NCI-H146 treated with DMSO at 0.1 percent for 48 hours (cell line): ENCODE data around the gene CCDC150.
"Not testable (repeated sequence)": the region's sequence is repeated elsewhere in the genome, so short reads cannot be mapped to it uniquely, and the experiment has no call there.

Experiments
- DNase-seq: peaks from one replicate; lab custom pipeline; 2025; ENCODE audit not compliant: unreplicated experiment; lab: John Stamatoyannopoulos, UW

Gene CCDC150

DNA sequence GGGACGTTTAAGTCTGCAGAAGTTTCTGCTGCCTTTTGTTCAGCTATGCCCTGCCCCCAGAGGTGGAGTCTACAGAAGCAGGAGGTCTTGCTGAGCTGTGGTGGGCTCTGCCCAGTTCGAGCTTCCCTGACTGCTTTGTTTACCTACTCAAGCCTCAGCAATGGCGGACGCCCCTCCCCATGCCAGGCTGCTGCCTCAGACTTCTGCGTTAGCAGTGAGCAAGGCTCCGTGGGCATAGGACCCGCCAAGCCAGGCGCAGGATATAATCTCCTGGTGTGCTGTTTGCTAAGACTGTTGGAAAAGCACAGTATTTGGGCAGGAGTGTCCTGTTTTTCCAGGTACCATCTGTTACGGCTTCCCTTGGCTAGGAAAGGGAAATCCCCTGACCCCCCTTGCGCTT lies 70.5 kb downstream of the CCDC150 start:
- DNase-seq: not testable (repeated sequence)

DNA sequence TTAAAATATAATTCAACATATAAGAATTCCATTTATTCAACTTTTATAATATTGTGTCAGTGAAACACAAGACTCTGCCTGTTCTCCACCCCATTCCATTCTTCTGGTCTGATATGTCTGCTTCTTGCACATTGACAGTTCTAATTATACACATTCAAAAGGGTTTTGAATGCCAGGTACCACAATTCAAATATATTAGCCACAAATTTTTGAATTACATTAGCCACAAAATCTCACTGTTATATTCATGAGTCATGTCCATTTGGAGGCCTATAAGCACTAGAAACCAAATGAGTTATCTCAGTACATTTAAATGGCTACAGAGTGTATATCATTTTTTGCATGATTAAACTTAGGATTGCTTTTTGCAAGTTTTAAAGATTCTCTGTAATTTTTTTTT lies 72.1 kb downstream of the CCDC150 start:
- no peak for DNase-seq

DNA sequence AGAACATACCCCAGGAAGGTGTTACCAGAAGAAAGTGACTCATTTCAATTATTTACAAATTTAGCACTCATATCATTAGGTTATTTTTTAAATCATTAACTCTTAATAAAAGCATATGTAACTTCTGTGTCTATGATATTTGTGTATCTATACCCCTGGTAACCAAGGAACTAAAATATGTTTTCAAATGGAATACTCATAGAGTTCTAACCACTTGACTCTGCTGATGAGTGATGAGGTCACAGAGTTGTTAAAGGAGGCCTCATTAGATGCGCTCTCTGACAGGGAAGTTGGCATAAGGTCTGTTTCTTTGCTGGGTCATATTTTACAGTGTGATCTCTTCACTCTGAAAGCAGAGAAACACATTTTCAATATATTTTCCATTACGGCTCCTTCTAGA lies 73.4 kb downstream of the CCDC150 start:
- DNase-seq: no peak

DNA sequence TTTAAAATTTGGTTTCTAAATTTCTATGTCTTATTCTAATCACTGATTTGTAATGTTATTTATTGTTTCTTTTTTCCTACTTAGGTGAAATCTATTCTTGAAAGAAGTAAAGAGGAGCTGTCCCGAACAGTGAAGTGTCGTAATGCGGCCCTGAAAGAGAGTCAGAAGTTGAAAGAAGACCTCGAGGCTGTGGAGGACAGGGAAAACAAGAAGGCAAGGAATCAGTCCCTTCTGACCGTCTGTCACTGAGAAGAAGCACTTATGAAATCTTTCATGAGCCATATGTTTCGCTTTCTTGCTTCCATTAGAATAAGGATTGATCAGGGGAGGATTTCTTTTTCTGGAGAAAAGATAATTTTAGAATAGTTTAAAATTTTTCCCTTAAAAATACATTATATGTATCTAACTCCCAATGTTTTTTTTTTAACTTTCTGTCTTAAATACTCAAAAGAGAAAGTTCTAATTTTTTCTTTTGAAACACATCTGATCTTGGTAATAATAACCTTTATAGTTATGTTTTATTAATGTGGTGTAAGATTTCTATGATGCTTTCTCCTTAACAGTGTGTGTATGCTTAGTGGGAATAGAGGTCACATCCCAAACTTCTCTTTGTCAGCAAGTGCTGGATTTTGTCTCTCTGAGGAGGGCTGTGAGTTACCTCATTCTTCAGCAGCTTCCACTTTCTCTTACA lies 79.0 kb downstream of the CCDC150 start:
- no peak for DNase-seq

DNA sequence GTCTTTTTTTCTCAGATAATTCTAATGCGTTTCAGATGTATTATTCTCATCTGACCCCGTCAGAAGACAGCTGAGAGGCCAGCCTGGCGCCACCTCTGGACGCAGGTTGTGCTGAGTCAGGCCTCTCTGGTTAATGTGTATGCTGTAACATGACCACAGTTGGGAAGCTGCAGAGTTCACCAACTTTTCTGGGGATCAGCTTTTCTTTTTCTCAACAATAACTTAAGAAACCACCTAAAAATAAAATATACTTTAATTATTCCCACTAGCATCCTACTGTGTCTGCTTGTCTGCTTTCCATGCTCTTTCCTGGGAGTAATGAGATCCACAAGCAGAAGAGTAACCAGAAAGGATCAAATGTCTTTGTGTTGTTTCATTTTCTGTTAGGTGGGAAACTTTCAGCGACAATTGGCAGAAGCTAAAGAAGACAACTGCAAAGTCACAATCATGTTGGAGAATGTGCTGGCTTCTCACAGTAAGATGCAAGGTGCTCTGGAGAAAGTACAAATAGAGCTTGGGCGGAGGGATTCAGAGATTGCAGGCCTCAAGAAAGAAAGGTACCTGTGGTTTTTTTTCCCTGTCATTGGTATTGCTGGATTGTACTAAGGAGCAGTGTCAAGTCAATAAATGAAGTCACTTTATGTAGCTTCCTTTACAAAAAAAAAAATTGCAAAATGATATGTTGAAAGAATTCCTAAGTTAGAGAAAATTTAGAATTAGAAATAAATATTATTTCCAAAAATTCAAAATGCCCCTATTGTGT lies 79.8 kb downstream of the CCDC150 start:
- DNase-seq: no peak

DNA sequence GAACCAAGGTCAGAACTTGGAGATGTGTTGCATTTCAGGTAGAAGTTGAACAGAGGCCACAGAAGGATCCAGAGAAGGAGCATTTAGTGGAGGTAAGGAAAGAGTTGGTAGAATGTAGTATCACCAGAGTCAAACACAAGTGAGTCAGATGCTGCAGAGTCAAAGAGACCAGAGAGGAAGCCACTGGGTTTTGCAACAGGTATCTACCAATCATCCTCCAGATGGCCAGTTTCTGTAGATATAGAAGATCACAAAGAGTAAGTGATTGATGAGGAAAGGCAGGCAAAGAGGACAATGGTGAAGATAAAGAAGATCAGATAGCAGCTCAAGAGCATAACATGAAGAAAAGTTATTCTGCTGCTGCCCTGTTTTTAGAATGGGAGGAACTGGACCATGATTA lies 84.1 kb downstream of the CCDC150 start:
- no peak for DNase-seq

DNA sequence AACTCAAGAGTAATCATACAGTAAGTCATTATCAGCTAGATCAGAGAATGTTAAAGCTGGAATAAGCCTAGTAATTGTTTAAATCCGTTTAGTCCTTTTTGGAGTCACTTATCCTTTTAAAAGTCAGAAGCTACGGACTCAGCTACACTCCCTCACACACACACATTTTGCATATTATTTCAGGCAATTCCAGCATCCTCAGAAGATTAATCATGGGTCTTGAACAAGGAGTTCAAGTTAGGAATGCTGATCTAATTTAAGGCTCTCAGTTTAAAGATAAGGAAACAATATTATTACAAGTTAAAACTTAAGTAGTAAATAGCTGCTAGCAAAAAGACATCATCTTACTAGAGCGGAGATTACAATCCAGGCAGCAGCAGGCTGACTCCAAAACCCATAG lies 85.7 kb downstream of the CCDC150 start:
- no peak for DNase-seq

DNA sequence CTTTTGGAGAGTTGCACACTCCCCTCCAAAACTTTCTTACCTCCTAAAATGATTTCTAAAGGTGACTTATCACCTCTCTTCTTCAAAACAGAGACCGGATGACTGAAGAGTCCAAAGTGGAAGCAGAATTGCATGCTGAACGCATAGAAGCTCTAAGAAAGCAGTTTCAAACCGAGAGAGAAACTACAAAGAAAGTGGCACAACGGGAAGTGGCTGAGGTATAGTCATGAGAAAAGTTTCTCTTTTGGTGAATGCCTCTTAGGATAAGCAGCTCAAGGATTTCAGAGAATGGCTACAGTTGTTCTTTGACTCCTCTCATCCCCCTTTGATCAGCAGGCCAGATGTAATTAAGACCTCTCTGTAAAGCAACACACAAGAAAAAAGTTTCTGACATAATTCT lies 86.4 kb downstream of the CCDC150 start:
- DNase-seq: no peak

DNA sequence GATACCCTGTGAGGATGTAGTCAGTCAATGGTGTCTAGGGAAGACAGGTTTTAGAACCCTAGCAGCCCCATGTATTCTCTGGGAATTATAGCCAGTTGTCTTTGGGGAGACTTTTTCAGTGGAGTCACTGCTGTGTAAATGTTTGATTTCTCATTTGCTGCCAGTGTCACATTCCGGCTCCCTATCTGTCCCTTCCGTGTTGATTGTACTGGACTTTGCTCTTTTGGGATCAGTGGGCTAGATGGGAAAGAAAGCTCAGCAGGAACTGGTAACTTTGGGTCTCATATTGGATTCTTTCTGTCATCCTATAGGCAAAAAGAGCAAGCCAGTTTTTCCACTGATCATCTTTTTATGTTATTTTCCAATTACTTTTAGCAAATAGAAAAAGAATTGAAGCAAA lies 89.9 kb downstream of the CCDC150 start:
- no peak for DNase-seq

DNA sequence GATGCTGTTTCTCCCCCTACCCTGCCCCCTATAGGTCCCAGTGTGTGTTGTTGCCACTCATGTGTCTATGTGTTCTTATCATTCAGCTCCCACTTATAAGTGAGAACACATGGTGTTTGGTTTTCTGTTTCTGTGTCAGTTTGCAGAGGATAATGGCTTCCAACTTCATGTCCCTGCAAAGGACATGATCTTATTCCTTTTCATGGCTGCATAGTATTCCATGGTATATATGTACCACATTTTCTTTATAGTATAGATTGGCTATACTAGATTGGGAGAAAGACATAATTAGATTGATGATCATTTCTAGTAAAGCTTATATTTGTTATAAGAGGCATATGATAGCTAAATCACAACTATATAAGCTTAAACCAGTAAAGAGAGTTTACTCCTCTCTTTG lies 97.1 kb downstream of the CCDC150 start:
- not testable (repeated sequence) for DNase-seq

DNA sequence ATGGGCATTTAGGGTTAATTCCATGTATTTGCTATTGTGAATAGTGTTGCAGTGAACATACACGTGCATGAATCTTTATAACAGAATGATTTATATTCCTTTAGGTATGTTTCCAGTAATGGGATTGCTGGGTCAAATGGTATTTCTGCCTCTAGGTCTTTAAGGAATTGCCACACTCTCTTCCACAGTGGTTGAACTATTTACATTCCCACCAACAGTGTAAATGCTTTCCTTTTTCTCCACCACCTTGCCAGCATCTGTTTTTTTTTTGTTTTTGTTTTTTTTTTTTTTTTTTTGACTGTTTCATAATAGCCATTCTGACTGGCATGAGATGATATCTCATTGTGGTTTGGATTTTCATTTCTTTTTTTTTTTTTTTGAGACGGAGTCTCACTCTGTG lies 97.5 kb downstream of the CCDC150 start:
- DNase-seq: no peak

DNA sequence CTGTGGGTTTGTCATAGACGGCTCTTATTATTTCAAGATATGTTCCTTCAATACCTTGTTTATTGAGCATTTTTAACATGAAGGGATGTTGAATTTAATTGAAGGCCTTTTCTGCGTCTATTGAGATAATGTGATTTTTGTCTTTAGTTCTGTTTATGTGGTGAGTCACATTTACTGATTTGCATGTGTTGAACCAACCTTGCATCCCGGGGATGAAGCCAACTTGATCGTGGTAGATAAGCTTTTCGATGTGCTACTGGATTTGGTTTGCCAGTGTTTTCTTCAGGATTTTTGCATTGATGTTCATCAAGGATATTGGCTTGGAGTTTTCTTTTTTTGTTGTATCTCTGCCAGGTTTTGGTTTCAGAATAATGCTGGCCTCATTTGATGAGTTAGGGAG lies 99.5 kb downstream of the CCDC150 start:
- no peak for DNase-seq

DNA sequence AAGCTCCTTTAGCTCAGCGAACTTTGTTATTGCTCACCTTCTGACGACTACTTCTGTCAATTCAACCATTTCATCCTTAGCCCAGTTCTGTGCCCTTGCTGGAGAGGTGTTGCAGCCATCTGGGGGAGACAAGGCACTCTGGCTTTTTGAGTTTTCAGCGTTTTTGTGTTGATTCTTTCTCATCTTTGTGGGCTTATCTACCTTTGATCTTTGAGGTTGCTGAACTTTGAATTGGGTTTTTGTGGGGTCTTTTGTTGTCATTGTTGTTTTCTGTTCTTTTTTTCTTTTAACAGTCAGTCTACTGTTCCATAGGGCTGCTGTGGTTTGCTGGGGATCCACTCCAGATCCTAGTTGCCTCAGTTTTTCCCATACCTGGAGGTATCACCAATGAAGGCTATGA lies 102.7 kb downstream of the CCDC150 start:
- DNase-seq: no peak

DNA sequence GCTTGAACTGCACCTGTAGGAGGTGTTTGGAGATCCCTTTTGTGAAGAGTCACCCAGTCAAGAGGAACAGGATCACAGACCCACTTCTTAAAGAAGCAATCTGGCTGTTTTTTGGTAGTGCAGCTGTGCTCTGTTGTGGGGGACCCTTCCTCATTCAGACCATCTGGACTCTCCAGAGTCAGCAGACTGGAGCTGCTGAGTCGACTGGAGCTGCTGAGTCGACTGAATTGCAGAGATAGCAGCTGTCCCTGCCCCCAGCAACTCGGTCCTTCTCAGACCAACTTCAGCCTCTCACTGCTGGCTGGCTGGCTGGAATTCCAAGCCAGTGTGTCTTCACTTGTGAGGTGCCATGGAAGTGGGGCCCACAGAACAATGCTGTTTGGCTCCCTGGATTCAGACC lies 103.2 kb downstream of the CCDC150 start:
- no peak for DNase-seq

DNA sequence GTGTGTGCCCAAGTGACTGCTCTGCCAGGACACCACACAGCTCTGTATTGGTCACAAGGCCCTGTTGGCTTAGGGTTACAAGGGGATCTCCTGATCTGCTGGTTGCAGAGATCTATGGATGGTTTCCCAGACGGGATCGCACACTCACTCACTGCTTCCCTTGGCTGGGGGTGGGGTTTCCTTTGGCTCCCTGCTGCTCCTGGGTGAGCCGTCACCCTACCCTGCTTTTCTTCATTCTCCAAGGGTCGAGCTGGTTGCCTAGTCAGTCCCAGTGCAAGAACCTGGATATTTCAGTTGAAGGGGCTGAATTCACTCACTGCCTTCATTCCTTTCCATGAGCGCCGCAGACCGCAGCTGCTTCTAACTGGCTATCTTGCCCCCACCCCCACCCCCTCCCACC lies 103.7 kb downstream of the CCDC150 start:
- DNase-seq: no peak

DNA sequence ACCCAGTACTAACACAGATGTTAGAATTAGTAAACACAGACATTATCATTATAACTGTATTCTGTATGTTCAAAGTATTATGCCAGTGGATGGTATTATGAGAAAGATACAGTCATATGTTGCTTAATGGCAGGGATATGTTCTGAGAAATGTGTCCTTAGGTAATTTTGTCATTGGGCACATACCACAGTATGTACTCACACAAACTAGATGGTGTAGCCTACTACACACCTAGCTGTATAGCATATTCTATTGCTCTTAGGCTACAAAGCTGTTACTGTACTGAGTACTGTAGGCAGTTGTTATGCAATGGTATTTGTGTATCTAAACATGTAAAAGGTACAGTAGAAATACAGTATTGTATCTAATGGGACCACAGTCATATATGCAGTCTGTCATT lies 106.2 kb downstream of the CCDC150 start:
- no peak for DNase-seq

DNA sequence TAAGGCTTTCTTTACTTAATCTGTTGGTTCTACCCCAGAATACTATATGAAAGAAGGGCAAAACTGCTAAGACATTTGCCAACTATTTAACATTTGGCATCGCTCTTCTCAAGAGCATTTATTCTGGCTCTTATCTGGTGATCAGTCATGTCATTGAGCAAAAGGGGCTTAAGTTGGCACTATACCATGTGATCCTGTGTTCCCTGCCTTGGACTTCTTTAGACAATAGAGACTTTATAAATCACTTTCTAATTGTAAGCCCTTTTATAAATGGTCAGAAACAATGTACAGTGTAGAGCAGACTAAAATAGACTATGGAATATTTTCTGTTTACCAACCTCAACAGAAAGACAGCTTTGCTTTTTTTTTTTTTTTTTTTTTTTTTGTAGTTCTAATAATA lies 107.9 kb downstream of the CCDC150 start:
- DNase-seq: no peak

DNA sequence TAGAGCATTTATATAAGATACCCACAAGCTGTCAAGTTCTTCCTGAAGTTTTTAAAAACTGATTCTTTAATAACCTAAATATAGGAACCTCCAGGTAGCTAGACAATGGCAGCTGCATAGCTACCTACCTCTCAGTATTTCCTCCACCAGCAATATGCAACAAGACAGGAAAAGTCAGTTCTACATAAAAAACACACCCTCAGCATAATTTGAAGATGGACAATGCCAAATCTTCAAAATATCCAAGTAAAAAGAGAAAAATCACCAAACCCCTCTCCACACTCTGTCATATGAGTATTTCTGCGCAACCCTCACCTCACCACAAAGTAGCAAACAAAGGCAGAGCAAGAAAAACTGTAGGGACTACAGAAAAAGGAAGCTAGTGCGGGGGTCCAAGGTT lies 108.6 kb downstream of the CCDC150 start:
- DNase-seq: no peak

DNA sequence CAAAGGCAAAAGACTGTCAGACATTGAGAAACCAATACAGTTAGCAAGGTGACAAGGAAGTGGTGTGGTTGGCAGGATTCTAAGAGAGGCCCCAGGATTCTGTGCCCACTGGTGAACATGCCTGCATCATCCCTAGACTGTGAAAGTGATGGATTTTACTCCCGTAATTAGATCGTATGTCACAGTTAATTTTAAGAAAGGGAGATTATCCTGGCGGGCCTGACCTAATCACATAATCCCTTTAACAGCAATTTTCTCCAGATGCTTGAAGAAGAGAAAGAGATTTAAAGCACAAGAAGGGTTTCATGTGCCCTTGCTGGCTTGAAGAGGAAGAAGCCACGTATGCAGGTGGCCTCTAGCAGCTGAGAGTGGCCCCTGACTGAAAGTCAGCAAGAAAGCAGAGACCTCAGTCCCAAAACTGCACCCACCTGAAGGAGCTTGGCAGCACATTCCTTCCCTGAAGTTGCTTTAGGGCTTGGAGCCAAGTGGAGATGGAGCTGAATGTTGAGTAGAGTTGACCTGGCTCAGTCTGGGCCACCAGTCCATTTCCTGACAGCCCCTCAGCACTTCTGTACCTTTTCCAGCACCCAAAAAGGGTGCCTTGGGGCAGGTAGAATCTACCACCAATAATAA lies 110.9 kb downstream of the CCDC150 start:
- DNase-seq: no peak

DNA sequence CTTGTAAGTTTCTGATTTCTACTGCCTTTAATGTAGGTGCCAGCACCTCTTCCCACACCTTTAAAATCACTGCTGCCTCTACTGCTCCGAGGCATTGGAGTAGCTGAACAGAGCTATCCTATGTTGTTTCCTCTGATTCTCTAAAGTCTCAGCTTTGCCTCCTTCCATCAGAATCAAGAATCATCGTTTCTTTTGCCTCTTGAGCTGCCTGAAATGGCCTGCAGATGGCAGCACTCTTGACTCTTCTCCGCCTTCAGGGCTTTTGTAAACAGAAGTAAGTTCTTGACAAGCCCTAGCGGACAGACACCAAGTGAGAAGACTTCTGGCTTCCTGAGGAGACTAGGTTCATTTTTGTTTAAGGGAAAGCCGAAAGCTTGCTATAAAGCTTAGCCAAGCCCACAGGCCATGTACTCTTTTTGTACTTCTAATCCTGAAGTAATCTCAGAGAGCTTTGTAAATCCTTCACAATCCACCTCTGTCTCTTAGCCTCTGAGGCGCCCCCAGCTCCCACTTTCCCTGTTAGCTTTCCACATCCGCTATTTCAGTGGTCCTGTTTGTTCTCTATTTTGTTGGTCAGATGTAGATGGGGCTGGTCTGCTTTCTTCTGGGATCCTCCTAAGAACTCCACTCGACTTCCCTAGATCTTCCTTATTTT lies 111.6 kb downstream of the CCDC150 start:
- DNase-seq: no peak

DNA sequence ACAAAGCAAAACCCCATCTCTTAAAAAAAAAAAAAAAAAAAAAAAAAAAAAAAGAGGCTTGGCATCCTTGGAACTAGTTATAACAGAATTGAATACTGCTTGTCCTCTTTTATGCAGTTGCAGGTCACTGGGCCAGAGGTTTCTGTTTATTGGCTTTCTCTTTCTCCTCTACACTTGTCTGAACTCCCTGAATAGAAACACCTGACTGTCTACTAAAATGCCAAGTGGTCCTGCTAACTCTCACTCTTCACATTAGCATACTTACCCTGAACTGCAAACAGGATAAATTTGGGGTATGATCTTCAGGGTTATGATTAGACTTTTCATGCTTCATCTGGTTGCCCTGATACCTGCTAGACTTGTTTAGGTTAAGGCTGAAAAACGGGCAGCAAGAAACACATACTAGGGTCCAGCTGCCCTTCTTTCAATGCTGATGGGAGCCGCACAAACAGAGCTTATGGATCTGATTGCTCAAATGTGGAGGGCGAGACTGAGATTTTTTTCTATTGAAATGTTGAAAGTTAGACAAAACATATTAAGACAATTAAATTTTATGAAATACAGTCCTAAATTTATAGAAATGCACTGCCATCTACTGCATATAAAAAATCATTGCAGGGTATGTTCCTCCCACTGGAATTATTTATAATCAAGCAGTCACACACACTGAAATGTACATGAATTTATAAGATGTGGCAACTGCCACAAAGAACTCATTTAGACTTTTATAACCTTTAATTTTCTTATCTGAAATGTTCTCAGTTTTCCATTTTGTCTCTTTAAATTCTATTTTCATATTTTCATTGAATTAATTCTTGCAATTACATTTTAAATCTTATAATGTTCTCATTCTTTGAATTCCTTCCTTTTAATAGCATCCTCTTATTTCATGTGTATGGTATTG lies 119.2 kb downstream of the CCDC150 start:
- no peak for DNase-seq
